ENCODE measurements around the gene KLHL5. TPM values are rescaled to one million over a fixed set of nuclear protein-coding genes. Genes with fewer than 3 reads are reported as not detected.
"Not testable (repeated sequence)": the region's sequence is repeated elsewhere in the genome, so short reads cannot be mapped to it uniquely, and the experiment has no call there.

The KLHL5 gene
- total RNA-seq, 1 donor from 2014 or later: 91.4 TPM

- DNase-seq (ENCODE audit: extremely low read depth, low read depth, low spot score): no peak
Measured at GRCh38 chr4:39085891-39086290, 23.9 kb downstream of the KLHL5 start.

GRCh38 chr4:39096847-39097246, 34.8 kb downstream of the KLHL5 start:
- no peak for DNase-seq (ENCODE audit: extremely low read depth, low read depth, low spot score)

DNA sequence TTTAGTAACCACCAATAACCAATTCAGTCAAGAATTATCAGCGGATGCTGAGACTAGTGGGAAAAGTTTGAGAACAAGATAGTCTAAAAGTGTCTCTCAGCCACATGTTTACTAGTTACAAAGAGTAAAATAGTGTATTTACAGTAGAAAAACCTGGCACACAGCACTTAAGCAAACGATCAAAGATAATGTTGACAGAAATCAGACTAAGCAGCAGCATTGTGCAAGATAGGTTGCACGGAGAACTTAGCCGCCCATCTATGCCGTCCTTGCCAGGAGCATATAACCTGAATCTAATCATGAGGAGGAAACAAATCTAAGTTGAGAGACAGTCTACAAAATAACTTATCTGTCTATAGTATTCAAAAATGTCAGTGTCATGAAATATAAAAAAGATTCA, 35.3 kb downstream of the KLHL5 start:
- no peak for DNase-seq (ENCODE audit: extremely low read depth, low read depth, low spot score)

- DNase-seq (ENCODE audit: extremely low read depth, low read depth, low spot score): no peak
Measured at GRCh38 chr4:39102297-39102696, 40.3 kb downstream of the KLHL5 start.

GRCh38 chr4:39103291-39103690, 41.3 kb downstream of the KLHL5 start:
- no peak for DNase-seq (ENCODE audit: extremely low read depth, low read depth, low spot score)

DNA sequence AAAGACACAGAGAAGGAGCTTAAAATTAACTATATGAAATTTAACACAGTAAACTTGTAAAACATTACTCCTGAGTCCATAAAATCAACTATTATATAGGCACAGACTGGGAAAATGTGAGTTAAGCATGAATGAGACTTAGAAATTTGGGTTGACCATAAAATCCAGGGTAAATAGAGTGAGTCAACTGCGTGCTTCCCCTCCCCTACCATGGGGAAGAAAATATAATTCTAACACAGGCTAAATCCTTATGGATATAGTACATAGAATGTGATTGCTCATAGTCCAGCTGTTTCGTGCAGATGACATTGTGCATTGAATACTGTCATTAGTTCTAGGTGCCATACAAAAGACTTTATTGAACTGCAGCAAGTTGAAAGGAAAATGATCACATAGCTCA, 42.2 kb downstream of the KLHL5 start:
- DNase-seq (ENCODE audit: extremely low read depth, low read depth, low spot score): no peak

GRCh38 chr4:39106011-39106410, 44.0 kb downstream of the KLHL5 start:
- DNase-seq (ENCODE audit: extremely low read depth, low read depth, low spot score): no peak

DNA sequence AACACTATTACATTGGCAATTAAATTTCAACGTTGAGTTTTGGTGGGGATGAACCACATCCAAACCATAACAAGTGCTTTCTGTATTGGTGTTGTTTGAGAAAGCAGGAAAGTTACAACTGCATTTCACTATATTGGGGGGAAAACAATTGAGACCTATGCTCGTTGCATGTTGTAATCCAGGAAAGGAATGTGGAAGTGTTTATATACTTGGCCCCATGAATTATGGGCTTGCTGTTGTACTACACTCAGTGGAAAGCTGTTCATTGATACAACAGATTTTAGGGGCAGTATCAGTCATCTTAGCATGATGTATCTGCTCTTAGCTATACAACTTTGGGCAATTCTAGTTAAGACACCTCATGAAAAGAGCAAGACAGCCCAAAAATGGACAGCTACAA, 52.4 kb downstream of the KLHL5 start:
- DNase-seq (ENCODE audit: extremely low read depth, low read depth, low spot score): no peak

- DNase-seq (ENCODE audit: extremely low read depth, low read depth, low spot score): no peak
Measured at GRCh38 chr4:39118034-39118658, 56.1 kb downstream of the KLHL5 start.

DNA sequence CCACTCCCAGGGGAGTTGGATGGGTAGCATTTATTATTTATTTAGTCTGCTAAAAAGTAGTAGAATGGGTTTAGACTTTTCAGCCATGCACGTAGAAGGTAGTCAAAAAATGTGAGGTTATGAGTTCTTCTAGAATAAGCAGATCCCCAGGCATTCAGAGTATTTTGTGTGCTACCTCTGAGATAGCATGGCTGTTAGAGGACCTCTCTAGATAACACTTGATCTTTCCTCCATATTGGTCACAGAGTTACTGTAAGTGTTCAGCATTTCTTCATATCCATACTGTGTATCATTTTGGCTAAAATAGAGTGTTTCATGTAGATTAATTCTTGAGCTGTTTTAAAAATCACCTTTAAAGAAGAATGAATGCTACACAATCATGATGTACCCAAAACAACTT, 58.4 kb downstream of the KLHL5 start:
- no peak for DNase-seq (ENCODE audit: extremely low read depth, low read depth, low spot score)

DNA sequence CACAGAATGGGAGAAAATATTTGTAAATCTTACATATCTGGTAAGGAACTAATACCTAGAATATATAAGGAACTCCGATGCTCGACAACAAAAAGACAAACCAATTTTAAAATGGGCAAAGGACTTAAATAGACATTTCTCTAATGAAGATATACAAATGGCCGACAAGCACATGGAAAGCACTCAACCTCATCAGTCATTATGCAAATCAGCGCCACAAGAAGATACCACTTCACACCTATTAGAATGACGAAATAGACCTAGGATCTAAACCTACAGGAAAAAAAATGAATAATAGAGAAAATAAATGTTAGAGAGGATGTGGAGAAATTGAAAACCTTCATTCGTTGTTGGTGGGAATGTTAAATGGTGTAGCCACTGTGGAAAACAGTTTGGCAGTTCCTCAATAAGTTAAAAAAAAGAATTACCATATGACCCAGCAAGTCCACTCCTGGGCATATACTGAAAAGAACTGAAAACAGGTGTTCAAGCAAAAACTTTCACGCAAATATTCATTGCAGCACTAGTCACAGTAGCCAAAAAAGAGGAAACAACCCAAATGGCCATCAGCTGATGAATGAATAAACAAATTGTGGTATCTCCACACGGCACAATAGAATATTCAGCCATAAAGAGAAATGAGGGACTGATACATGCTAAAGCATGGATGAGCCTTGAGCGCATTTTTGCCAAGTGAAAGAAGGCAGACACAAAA, 63.0 kb downstream of the KLHL5 start:
- no peak for DNase-seq (ENCODE audit: extremely low read depth, low read depth, low spot score)

- no peak for DNase-seq (ENCODE audit: extremely low read depth, low read depth, low spot score)
Measured at GRCh38 chr4:39125600-39125985, 63.6 kb downstream of the KLHL5 start.

GRCh38 chr4:39126256-39127095, 64.4 kb downstream of the KLHL5 start:
- DNase-seq (ENCODE audit: extremely low read depth, low read depth, low spot score): no peak

- no peak for DNase-seq (ENCODE audit: extremely low read depth, low read depth, low spot score)
Measured at GRCh38 chr4:39133623-39134022, 71.6 kb downstream of the KLHL5 start.

DNA sequence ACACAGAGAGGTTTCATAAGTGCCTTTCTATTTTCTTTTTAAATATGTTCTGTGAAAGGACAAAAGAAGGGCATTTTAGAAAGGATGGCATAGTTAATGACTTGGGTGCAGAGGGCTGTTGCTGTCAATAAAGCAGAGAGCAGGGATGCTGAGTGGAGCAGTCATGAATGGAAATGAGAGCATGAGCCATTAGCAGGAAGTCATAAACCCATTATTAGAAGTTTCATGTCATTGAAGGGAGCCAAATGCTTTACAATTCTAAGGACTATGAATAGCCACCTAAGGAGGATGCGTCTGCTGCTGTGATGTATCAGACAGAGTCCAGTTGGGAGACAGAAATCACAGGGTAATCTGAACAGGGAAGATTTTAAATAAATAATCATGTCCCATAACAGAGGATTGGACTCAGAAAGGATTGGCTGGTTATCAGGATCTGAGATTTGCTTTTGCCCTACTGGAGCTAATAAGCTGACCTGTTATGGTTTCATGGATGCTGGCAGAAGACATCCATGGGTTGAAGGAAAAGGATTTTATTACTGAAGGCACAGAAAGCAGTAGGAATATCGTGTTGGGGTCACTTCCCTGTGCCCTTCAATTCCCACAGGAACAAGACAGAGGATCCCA, 72.8 kb downstream of the KLHL5 start:
- no peak for DNase-seq (ENCODE audit: extremely low read depth, low read depth, low spot score)

- not testable (repeated sequence) for DNase-seq (ENCODE audit: extremely low read depth, low read depth, low spot score)
Measured at GRCh38 chr4:39138227-39138626, 76.2 kb downstream of the KLHL5 start.

DNA sequence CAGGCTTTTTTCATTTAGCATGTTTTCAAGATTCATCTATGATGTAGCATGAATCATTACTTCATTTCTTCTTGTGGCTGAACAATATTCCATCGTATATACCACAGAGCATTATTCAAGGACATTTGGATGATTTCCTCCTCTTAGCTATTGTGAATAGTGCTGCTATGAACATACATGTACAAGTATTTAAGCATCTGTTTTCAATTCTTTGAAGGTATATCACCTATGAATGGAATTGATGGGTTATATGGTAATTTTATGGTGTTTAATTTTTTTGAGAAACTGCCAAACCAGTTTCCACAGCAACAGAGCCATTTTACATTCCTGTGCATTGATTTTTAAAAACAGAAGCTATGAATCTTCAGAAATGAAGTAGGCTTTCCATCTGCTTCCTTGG, 84.2 kb downstream of the KLHL5 start:
- no peak for DNase-seq (ENCODE audit: extremely low read depth, low read depth, low spot score)

- no peak for DNase-seq (ENCODE audit: extremely low read depth, low read depth, low spot score)
Measured at GRCh38 chr4:39154009-39154408, 92.0 kb downstream of the KLHL5 start.

GRCh38 chr4:39157520-39157919, 95.5 kb downstream of the KLHL5 start:
- no peak for DNase-seq (ENCODE audit: extremely low read depth, low read depth, low spot score)

DNA sequence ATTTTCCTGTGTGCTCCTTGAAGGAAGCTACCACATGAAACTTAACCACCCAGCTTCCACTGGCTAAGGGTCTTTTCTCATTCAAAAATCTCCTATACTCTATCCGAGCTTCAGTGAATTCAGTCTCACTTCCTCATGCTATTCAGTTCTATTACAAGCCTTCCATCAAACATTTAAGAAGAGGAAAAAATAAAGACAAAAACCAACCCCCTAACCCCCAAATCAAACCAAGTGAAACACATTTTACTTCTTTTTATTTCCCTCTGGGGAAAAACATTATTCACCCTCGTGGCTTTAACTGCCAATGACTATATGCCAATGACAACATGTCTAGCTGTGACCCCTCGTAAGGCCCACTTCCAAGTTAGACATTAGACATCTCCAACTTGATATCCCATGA, 104.1 kb downstream of the KLHL5 start:
- DNase-seq (ENCODE audit: extremely low read depth, low read depth, low spot score): no peak

- DNase-seq (ENCODE audit: extremely low read depth, low read depth, low spot score): no peak
Measured at GRCh38 chr4:39166669-39167068, 104.6 kb downstream of the KLHL5 start.
